Ishikawa (cell line): ENCODE measurements around the gene RAD52.

Experiments used
- CEBPB ChIP-seq: IDR thresholded peaks from 2 replicates; pipeline ENCODE4 v1.6.1; 2012
- CREB1 ChIP-seq: IDR thresholded peaks from 2 replicates; pipeline ENCODE4 v1.6.1; 2012; ENCODE audit warnings: low read depth
- EGR1 ChIP-seq: IDR thresholded peaks from 2 replicates; pipeline ENCODE4 v1.6.1; 2012
- EP300 ChIP-seq: IDR thresholded peaks from 2 replicates; pipeline ENCODE4 v1.6.1; 2012; ENCODE audit warnings: borderline replicate concordance
- FOXM1 ChIP-seq: IDR thresholded peaks from 2 replicates; pipeline ENCODE4 v1.6.1; 2012; ENCODE audit warnings: low read depth, borderline replicate concordance
- NFIC ChIP-seq: IDR thresholded peaks from 2 replicates; pipeline ENCODE4 v1.6.1; 2012
- RAD21 ChIP-seq: IDR thresholded peaks from 2 replicates; pipeline ENCODE4 v1.6.1; 2012; ENCODE audit warnings: low read depth
- TAF1 ChIP-seq: IDR thresholded peaks from 2 replicates; pipeline ENCODE4 v1.6.1; 2012; ENCODE audit warnings: low read depth, mild to moderate bottlenecking
- TEAD4 ChIP-seq: IDR thresholded peaks from 2 replicates; pipeline ENCODE4 v1.6.1; 2012
- YY1 ChIP-seq: IDR thresholded peaks from 2 replicates; pipeline ENCODE4 v1.6.1; 2012; ENCODE audit warnings: low read depth
- ZBTB7A ChIP-seq: IDR thresholded peaks from 2 replicates; pipeline ENCODE4 v1.6.1; 2012; ENCODE audit warnings: low read depth
- TF ChIP-seq, protein P1 (sequence below): IDR thresholded peaks from 2 replicates; pipeline ENCODE4 v1.6.1; 2012; ENCODE audit warnings: low read depth, mild to moderate bottlenecking
- TF ChIP-seq, protein P2 (sequence below): IDR thresholded peaks from 2 replicates; pipeline ENCODE4 v1.6.1; 2012
- TF ChIP-seq, protein P3 (sequence below): IDR thresholded peaks from 2 replicates; pipeline ENCODE4 v1.6.1; 2012

DNA sequence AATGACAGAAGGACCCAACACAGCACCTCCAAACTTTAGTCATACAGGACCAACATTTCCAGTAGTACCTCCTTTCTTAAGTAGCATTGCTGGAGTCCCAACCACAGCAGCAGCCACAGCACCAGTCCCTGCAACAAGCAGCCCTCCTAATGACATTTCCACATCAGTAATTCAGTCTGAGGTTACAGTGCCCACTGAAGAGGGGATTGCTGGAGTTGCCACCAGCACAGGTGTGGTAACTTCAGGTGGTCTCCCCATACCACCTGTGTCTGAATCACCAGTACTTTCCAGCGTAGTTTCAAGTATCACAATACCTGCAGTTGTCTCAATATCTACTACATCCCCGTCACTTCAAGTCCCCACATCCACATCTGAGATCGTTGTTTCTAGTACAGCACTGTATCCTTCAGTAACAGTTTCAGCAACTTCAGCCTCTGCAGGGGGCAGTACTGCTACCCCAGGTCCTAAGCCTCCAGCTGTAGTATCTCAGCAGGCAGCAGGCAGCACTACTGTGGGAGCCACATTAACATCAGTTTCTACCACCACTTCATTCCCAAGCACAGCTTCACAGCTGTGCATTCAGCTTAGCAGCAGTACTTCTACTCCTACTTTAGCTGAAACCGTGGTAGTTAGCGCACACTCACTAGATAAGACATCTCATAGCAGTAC is 64.6 kb downstream of the RAD52 start:
- TF ChIP-seq, protein P1, sequence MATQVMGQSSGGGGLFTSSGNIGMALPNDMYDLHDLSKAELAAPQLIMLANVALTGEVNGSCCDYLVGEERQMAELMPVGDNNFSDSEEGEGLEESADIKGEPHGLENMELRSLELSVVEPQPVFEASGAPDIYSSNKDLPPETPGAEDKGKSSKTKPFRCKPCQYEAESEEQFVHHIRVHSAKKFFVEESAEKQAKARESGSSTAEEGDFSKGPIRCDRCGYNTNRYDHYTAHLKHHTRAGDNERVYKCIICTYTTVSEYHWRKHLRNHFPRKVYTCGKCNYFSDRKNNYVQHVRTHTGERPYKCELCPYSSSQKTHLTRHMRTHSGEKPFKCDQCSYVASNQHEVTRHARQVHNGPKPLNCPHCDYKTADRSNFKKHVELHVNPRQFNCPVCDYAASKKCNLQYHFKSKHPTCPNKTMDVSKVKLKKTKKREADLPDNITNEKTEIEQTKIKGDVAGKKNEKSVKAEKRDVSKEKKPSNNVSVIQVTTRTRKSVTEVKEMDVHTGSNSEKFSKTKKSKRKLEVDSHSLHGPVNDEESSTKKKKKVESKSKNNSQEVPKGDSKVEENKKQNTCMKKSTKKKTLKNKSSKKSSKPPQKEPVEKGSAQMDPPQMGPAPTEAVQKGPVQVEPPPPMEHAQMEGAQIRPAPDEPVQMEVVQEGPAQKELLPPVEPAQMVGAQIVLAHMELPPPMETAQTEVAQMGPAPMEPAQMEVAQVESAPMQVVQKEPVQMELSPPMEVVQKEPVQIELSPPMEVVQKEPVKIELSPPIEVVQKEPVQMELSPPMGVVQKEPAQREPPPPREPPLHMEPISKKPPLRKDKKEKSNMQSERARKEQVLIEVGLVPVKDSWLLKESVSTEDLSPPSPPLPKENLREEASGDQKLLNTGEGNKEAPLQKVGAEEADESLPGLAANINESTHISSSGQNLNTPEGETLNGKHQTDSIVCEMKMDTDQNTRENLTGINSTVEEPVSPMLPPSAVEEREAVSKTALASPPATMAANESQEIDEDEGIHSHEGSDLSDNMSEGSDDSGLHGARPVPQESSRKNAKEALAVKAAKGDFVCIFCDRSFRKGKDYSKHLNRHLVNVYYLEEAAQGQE, result no peak
- TF ChIP-seq EP300 (no peak), FOXM1 (no peak), CREB1 (no peak), RAD21 (no peak), NFIC (no peak), TAF1 (no peak), CEBPB (no peak), ZBTB7A (no peak), YY1 (no peak), EGR1 (no peak), TEAD4 (no peak)
- TF ChIP-seq, protein P2, sequence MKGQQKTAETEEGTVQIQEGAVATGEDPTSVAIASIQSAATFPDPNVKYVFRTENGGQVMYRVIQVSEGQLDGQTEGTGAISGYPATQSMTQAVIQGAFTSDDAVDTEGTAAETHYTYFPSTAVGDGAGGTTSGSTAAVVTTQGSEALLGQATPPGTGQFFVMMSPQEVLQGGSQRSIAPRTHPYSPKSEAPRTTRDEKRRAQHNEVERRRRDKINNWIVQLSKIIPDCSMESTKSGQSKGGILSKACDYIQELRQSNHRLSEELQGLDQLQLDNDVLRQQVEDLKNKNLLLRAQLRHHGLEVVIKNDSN, result no peak
- TF ChIP-seq, protein P3, sequence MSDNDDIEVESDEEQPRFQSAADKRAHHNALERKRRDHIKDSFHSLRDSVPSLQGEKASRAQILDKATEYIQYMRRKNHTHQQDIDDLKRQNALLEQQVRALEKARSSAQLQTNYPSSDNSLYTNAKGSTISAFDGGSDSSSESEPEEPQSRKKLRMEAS, result no peak
